H9 (cell line): ENCODE data around the gene PIBF1. TPM values are rescaled to one million over a fixed set of nuclear protein-coding genes. Genes with fewer than 3 reads are reported as not detected.

Experiments
- DNase-seq: peaks from one replicate; pipeline ENCODE4 v3.0.0-alpha.2; 2017
- H2AFZ ChIP-seq: one replicate; pipeline ENCODE4 v1.6.1; 2013; ENCODE audit warnings: mild to moderate bottlenecking, low read length, control low read depth, moderate library complexity
- H2AK5ac ChIP-seq: 2 replicates; pipeline ENCODE4 v1.6.1; 2013; ENCODE audit warnings: low read length, control low read depth, mixed read lengths; ENCODE audit not compliant: insufficient read length
- H2BK120ac ChIP-seq: one replicate; pipeline ENCODE4 v1.6.1; 2013; ENCODE audit warnings: low read depth, mild to moderate bottlenecking, low read length, control low read depth, inconsistent platforms; ENCODE audit not compliant: poor library complexity, severe bottlenecking
- H2BK12ac ChIP-seq: 2 replicates; pipeline ENCODE4 v1.6.1; 2013; ENCODE audit warnings: low read length, control low read depth, mixed read lengths, low read depth; ENCODE audit not compliant: insufficient read length
- H2BK15ac ChIP-seq: 2 replicates; pipeline ENCODE4 v1.6.1; 2013; ENCODE audit warnings: low read depth, low read length, control low read depth
- H2BK20ac ChIP-seq: one replicate; pipeline ENCODE4 v1.6.1; 2013; ENCODE audit warnings: low read depth, mild to moderate bottlenecking, low read length, control low read depth, inconsistent platforms; ENCODE audit not compliant: poor library complexity, severe bottlenecking
- H2BK5ac ChIP-seq: 2 replicates; pipeline ENCODE4 v1.6.1; 2013; ENCODE audit warnings: low read length, control low read depth, mixed read lengths; ENCODE audit not compliant: insufficient read length
- H3K14ac ChIP-seq: 2 replicates; pipeline ENCODE4 v1.6.1; 2013; ENCODE audit warnings: low read length, control low read depth; ENCODE audit not compliant: insufficient read depth
- H3K18ac ChIP-seq: 2 replicates; pipeline ENCODE4 v1.6.1; 2013; ENCODE audit warnings: low read depth, mild to moderate bottlenecking, mixed read lengths, low read length, control low read depth; ENCODE audit not compliant: insufficient read length
- H3K23ac ChIP-seq: 2 replicates; pipeline ENCODE4 v1.6.1; 2013; ENCODE audit warnings: low read length, control low read depth, mixed read lengths, low read depth; ENCODE audit not compliant: insufficient read length
- H3K23me2 ChIP-seq: 2 replicates; pipeline ENCODE4 v1.6.1; 2013; ENCODE audit warnings: low read depth, mild to moderate bottlenecking, mixed read lengths, low read length, control low read depth; ENCODE audit not compliant: insufficient read length, poor library complexity, severe bottlenecking
- H3K27ac ChIP-seq: 2 replicates; pipeline ENCODE4 v1.5.1; 2013; ENCODE audit warnings: low read length, control low read depth, mixed read lengths, low read depth; ENCODE audit not compliant: insufficient read length
- H3K27me3 ChIP-seq: 2 replicates; pipeline ENCODE4 v1.6.1; 2013; ENCODE audit warnings: low read length, control low read depth, inconsistent platforms; ENCODE audit not compliant: insufficient read depth
- H3K4ac ChIP-seq: 2 replicates; pipeline ENCODE4 v1.6.1; 2013; ENCODE audit warnings: low read depth, mild to moderate bottlenecking, control low read depth, inconsistent platforms, low read length, moderate library complexity
- H3K4me1 ChIP-seq: 2 replicates; pipeline ENCODE4 v1.6.1; 2013; ENCODE audit warnings: low read length, control low read depth, inconsistent platforms; ENCODE audit not compliant: insufficient read depth
- H3K4me2 ChIP-seq: 2 replicates; pipeline ENCODE4 v1.6.1; 2013; ENCODE audit warnings: low read length, control low read depth, mixed read lengths; ENCODE audit not compliant: insufficient read length, insufficient read depth
- H3K56ac ChIP-seq: 2 replicates; pipeline ENCODE4 v1.6.1; 2013; ENCODE audit warnings: low read depth, mild to moderate bottlenecking, mixed read lengths, low read length, control low read depth; ENCODE audit not compliant: insufficient read length
- H3K79me1 ChIP-seq: 2 replicates; pipeline ENCODE4 v1.6.1; 2013; ENCODE audit warnings: low read depth, mild to moderate bottlenecking, moderate library complexity, low read length, control low read depth, inconsistent platforms; ENCODE audit not compliant: insufficient read depth, poor library complexity, severe bottlenecking
- H3K79me2 ChIP-seq: 2 replicates; pipeline ENCODE4 v1.6.1; 2013; ENCODE audit warnings: low read length, control low read depth, inconsistent platforms; ENCODE audit not compliant: insufficient read depth
- H3K9ac ChIP-seq: 2 replicates; pipeline ENCODE4 v1.6.1; 2013; ENCODE audit warnings: low read length, control low read depth, mixed read lengths; ENCODE audit not compliant: insufficient read length; ENCODE audit errors: extremely low read depth
- H3K9me3 ChIP-seq: one replicate; pipeline ENCODE4 v1.6.1; 2013; ENCODE audit warnings: low read depth, low read length, inconsistent platforms; ENCODE audit not compliant: control insufficient read depth
- H3T11ph ChIP-seq: one replicate; pipeline ENCODE4 v1.6.1; 2013; ENCODE audit warnings: mild to moderate bottlenecking, low read length, control low read depth, inconsistent platforms
- H4K20me1 ChIP-seq: one replicate; pipeline ENCODE4 v1.6.1; 2013; ENCODE audit not compliant: control insufficient read depth, insufficient read length, insufficient read depth
- H4K5ac ChIP-seq: 2 replicates; pipeline ENCODE4 v1.6.1; 2013; ENCODE audit warnings: low read depth, mild to moderate bottlenecking, mixed read lengths, low read length, control low read depth; ENCODE audit not compliant: insufficient read length
- H4K8ac ChIP-seq: replicated peaks from 2 replicates; pipeline ENCODE4 v1.6.1; 2013; ENCODE audit warnings: low read length, control low read depth, mixed read lengths, low read depth; ENCODE audit not compliant: insufficient read length
- H4K91ac ChIP-seq: 2 replicates; pipeline ENCODE4 v1.6.1; 2013; ENCODE audit warnings: low read depth, mild to moderate bottlenecking, moderate library complexity, mixed read lengths, low read length, control low read depth; ENCODE audit not compliant: insufficient read length
- H3K27ac Mint-ChIP-seq, 3 experiments: 2 replicates in 2 of 3; 3 replicates in 1 of 3; pipeline ENCODE4 v1.8.0; 2020 to 2021; ENCODE audit warnings: mixed read lengths in 3 of 3, mild to moderate bottlenecking in 1 of 3, moderate library complexity in 1 of 3
- H3K27me3 Mint-ChIP-seq: 2 replicates; pipeline ENCODE4 v1.8.0; 2021; ENCODE audit warnings: low read depth, mild to moderate bottlenecking, moderate library complexity, mixed read lengths
- H3K36me3 Mint-ChIP-seq, 3 experiments: 2 replicates in 2 of 3; 3 replicates in 1 of 3; pipeline ENCODE4 v1.8.0; 2020 to 2021; ENCODE audit warnings: low read depth in 3 of 3, mixed read lengths in 3 of 3; ENCODE audit not compliant: insufficient read depth in 1 of 3
- H3K4me1 Mint-ChIP-seq, 2 experiments: 2 replicates each; pipeline ENCODE4 v1.8.0; 2020; ENCODE audit warnings: mixed read lengths in 2 of 2
- H3K4me3 Mint-ChIP-seq, 2 experiments: 2 replicates in 1 of 2; 3 replicates in 1 of 2; pipeline ENCODE4 v1.8.0; 2020 to 2021; ENCODE audit warnings: mild to moderate bottlenecking in 2 of 2, mixed read lengths in 2 of 2, moderate library complexity in 1 of 2
- H3K9me3 Mint-ChIP-seq, 2 experiments: 2 replicates in 1 of 2; 3 replicates in 1 of 2; pipeline ENCODE4 v1.8.0; 2020; ENCODE audit warnings: mild to moderate bottlenecking in 2 of 2, mixed read lengths in 2 of 2, moderate library complexity in 1 of 2
- WGBS: extraction: QIAGEN DNeasy Blood & Tissue Kit; methylation state at CpG from one replicate; pipeline ENCODE4 v1.1.7; 2013; ENCODE audit warnings: missing lambda C conversion rate, low lambda C conversion rate, mixed read lengths; ENCODE audit not compliant: insufficient read length; ENCODE audit errors: extremely low coverage; 5-methylcytosine and 5-hydroxymethylcytosine counted together
- total RNA-seq: library from RNA; stranded (reverse); gene quantifications from 2 replicates; pipeline ENCODE4 v1.2.1, GENCODE V29; 2021
- TF ChIP-seq, protein P1 (sequence below): fragments of 200-600 bp; sonication (generic); conservative IDR thresholded peaks from 3 replicates; pipeline ENCODE4 v1.8.0; 2021; ENCODE audit warnings: antibody characterized with exemption, mild to moderate bottlenecking

PIBF1 gene
- total RNA-seq, 1 experiment from 2014 or later: 12.7 TPM

GRCh38 chr13:72970956-72971355, 189.0 kb downstream of the PIBF1 start:
- no peaks in the 10 kb centered on the region for H3K79me2 ChIP-seq
- H3K27ac ChIP-seq: no peak overlapping the region
- no peaks in the 10 kb centered on the region; a peak in 1 of 4 replicates for H3K4me1 Mint-ChIP-seq
- no peak overlapping the region for H3K27ac Mint-ChIP-seq
- H3K56ac ChIP-seq: no peak overlapping the region
- no peak overlapping the region for H2BK15ac ChIP-seq
- no peak overlapping the region for H2BK20ac ChIP-seq
- no peaks in the 10 kb centered on the region for H4K20me1 ChIP-seq
- H2BK5ac ChIP-seq: no peak overlapping the region
- no peak overlapping the region for H4K8ac ChIP-seq
- no peaks in the 10 kb centered on the region for H3K79me1 ChIP-seq
- no peak overlapping the region for H3K23ac ChIP-seq
- no peak overlapping the region for H3K4me2 ChIP-seq
- no peak overlapping the region for H2BK12ac ChIP-seq
- no peak overlapping the region for H3K4ac ChIP-seq
- no peak overlapping the region for H3T11ph ChIP-seq
- no peaks in the 10 kb centered on the region for H3K9me3 Mint-ChIP-seq
- H2BK120ac ChIP-seq: no peak overlapping the region
- no CpG with 5 or more reads among the region's 5 CpGs for WGBS
- H3K14ac ChIP-seq: no peak overlapping the region
- H2AFZ ChIP-seq: no peak overlapping the region
- H3K23me2 ChIP-seq: no peaks in the 10 kb centered on the region
- no peak for DNase-seq
- no peak overlapping the region for H3K18ac ChIP-seq
- no peaks in the 10 kb centered on the region for H3K27me3 ChIP-seq
- no peaks in the 10 kb centered on the region for H3K27me3 Mint-ChIP-seq
- H3K9me3 ChIP-seq: no peaks in the 10 kb centered on the region
- no peak overlapping the region for H4K5ac ChIP-seq
- no peak overlapping the region for H3K4me3 Mint-ChIP-seq
- no peak overlapping the region for H2AK5ac ChIP-seq
- TF ChIP-seq, protein P1, sequence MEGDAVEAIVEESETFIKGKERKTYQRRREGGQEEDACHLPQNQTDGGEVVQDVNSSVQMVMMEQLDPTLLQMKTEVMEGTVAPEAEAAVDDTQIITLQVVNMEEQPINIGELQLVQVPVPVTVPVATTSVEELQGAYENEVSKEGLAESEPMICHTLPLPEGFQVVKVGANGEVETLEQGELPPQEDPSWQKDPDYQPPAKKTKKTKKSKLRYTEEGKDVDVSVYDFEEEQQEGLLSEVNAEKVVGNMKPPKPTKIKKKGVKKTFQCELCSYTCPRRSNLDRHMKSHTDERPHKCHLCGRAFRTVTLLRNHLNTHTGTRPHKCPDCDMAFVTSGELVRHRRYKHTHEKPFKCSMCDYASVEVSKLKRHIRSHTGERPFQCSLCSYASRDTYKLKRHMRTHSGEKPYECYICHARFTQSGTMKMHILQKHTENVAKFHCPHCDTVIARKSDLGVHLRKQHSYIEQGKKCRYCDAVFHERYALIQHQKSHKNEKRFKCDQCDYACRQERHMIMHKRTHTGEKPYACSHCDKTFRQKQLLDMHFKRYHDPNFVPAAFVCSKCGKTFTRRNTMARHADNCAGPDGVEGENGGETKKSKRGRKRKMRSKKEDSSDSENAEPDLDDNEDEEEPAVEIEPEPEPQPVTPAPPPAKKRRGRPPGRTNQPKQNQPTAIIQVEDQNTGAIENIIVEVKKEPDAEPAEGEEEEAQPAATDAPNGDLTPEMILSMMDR: no peak
- no peak overlapping the region for H4K91ac ChIP-seq
- peaks cover 0 to 4% (median 0%) of the 10 kb centered on the region in 3 experiments; a peak in 5 of 7 replicates for H3K36me3 Mint-ChIP-seq
- H3K9ac ChIP-seq: no peak overlapping the region
- H3K4me1 ChIP-seq: no peaks in the 10 kb centered on the region
